Ureter (tissue), 1 donor: ENCODE measurements around the gene BICDL1. TPM values are rescaled to one million over a fixed set of nuclear protein-coding genes. Genes with fewer than 3 reads are reported as not detected.
A peak's percentile ranks its signal among the peaks of the same experiment; 100 is the strongest.

Source experiments
- DNase-seq: peaks from one replicate; pipeline ENCODE4 v3.0.0-alpha.2; 2020; ENCODE audit warnings: low spot score
- total RNA-seq: library from RNA; stranded (reverse); gene quantifications from one replicate; pipeline ENCODE4 v1.2.4, GENCODE V29; 2023
- donor health status: DM: yes; HTN: yes; CAD: no.

Gene BICDL1
- total RNA-seq, 1 donor from 2014 or later = 17.2 TPM

GRCh38 chr12:120100630-120101029 lies 111.6 kb downstream of the BICDL1 start:
- peak; percentile 74 for DNase-seq

DNA sequence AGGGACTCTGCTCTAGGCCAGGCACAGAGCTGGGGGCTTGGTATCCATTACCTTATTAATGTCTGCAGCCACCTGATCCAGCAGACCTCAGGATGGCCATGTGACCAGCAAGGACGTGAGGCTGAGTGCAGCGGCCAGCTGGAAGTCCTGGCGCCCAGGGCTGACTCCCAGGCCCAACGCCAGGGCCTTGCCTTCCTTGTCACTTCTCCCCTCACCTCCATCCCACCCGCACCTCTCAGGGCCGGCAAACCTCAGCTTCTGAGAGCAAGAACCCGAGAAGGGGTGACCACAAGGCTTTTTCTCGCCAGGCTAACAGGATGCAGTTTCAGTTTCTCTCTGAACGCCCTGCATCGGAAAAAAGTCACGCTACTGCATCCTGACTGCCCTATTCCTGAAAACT lies 112.1 kb downstream of the BICDL1 start:
- DNase-seq = no peak

- DNase-seq = peak; percentile 59
Measured at GRCh38 chr12:120101617-120102016, 112.6 kb downstream of the BICDL1 start.

DNA sequence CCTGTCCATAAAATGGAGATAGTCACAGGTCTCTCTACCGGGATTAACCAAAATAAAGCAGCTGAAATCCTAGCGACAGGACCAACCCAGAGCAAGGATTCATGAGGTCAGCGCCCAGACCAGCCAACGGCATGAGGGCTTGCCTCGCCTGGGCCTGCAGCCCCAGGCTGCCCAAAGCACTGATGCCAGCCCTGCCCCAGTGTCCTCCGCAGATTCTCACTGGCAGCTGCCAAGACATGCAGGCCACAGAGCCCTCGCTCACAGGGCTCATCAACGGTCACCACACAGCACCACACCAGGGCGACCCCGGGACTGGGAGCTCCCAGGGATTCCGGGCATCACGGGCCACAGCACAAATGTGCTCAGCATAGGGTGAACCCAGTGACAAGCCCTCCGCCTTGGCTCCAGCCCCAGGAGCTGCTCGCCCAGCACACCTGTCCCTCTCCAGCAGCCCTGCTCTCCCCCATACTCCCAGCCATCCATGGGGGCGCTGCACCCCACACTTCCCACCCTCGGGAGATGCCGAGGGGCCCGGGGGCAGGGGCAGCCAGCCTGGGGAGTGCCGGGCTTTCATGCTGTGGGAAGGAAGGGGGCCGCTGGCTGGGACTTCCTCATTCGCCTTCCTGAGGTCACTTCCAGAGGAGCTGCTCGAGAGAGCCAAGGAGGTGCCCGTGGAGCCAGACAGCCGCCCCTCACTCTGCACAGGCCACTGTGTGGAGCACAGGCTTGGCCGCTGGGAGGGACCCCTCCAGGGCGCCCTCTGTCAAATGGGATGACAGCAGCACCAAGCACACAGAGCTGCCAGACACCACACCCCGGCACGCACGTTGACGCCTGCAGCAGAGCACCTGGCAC lies 113.4 kb downstream of the BICDL1 start:
- no peak for DNase-seq

DNA sequence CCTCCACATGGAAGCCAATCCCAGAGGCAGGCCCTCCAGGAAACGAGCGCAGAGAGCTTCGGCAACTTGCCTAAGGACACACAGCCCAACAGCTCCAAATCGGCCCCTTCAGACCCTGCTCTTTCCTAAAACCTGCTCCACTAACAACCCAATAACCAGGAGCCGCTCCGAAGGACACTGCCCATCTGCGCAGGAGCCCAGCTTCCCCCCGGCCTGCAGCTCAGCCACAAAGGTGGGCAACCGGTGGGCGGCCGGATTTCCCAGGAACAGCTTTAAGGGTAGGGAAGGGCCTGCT lies 114.0 kb downstream of the BICDL1 start:
- no peak for DNase-seq

DNA sequence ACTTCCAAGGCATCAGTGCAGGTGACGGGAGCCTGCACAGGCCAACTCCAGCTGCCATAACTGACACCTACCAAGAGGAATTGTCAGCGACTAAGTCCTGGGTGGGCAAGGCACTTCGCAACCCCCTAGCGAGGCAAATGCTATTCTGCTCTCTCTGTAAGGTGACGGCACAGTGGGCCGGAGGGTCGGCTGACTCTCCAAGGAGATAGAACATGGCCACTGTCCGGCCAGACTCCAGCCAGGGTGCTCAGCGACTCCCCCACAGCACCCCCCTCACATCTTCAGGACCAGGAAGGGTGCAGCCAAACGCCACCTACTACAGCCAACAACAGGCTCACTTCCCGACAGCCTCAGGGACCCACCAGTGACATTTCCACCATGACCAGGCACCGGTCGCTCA lies 114.3 kb downstream of the BICDL1 start:
- no peak for DNase-seq

- DNase-seq = no peak
Measured at GRCh38 chr12:120106151-120106550, 117.1 kb downstream of the BICDL1 start.

DNA sequence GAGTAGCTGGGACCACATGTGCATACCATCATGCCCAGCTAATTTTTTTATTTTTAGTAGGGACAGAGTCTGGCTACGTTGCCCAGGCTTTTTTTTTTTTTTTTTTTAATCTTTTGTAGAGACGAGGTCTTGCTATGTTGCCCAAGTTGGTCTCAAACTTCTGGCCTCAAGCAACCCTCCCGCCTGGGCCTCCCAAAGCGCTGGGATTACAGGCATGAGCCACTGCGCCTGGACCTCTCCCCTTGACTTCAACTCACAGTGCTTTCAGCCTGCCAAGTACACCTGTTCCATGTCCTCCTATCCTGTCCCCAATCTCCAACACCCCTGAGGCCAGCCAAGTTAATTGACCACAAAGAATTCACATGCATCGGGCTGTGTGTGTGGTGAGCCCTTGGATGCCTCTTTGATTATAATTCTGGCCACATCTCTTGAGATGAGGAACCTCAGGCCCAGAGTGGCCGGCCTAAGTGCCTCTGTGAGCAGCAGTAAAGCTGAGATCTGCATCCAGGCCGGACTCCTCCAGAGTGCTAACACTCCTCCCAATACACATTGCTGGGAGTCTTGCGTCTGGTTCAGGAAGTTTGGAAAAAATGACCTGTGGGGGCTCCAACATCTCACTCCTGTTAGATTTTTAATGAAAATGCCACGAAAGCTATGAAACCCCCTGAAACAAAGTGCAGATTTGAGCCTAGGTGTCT lies 120.7 kb downstream of the BICDL1 start:
- no peak for DNase-seq

- peak; percentile 80 for DNase-seq
Measured at GRCh38 chr12:120110550-120111501, 121.8 kb downstream of the BICDL1 start.

DNA sequence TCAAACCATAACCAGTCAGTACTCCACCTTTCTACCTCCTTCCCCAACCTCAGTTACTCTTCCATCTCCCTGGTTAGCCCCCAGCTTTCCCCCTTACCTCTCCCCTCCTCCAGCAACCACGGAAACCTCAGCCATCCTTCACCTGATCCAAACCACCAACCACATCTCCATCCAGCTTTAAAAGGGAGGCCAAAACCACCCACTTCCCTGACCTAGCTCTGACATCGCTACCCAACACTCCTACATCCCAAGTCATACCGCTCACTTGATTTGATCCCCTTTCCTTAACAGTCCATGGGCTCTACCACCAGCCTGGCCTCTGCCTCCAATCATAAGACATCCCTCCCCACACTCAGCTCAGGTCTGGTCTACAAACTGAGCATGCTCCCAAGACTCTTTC lies 126.0 kb downstream of the BICDL1 start:
- DNase-seq = no peak

- no peak for DNase-seq
Measured at GRCh38 chr12:120115692-120116440, 126.8 kb downstream of the BICDL1 start.

GRCh38 chr12:120116441-120116791 lies 127.4 kb downstream of the BICDL1 start, which contains the start of gene RAB35:
Gene RAB35 (minus strand): TSS chr12:120116753. CDS start chr12:120116650, 103 bp downstream.
- no peak for DNase-seq

DNA sequence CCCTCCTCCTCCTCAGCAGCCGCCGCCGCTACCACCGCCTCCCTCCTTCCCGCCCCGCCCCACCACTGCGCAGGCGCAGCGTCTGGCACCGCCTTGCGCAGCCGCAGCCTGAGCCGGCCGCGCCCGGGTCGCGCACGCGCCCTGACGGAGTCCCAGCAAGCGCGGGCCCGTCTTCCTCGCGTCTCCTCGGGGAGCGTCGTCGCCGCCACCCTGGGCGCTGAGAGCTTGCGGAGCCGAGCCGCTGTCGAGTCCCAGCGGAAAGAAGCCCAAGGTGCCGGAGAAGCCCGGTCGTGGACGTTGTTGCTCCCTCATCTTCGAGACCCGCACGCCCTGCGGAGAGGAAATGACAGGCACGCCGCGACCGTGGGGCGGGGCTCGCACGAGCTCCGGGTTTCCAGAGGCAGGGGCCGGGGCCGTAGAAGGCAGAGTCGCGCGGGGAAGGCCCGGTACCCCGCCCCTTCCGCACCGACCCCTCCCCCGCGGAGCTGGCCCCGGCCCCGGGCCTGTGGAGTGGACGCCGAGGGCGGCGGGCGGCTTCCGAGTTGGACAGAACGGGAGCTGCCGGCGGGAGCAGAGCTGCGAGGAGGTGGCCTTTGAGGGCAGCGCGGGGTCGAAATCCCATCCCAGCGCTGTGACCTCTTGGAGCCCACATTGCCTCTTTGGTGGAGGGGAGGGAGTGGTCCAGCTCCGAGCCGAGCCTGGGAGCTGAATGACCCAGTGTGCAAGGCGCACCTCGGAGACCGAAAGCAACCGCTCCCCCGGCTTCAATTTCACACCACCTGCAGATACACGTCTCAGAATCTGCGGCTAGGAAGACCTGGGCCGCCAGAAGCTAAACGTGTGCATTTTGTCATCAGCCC lies 128.0 kb downstream of the BICDL1 start:
- DNase-seq = peak; percentile 97

DNA sequence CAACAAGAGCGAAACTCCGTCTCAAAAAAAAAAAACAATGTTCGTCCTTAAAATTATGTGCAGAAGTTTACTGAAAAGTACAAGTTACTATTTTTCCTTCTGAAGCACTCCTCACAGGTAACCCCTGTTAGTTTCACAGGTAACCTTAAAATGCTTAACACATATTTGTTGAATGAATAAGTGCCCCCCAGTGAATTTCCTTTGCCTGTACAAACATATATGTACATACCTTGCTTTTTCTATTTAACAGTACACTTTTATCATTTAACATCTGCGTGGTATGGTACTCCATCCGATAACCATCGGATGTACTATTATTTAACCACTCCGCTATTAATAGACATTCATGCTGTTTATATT lies 128.9 kb downstream of the BICDL1 start:
- DNase-seq = no peak

- DNase-seq = no peak
Measured at GRCh38 chr12:120118321-120119061, 129.5 kb downstream of the BICDL1 start.

GRCh38 chr12:120119271-120119973 lies 130.4 kb downstream of the BICDL1 start:
- DNase-seq = no peak

DNA sequence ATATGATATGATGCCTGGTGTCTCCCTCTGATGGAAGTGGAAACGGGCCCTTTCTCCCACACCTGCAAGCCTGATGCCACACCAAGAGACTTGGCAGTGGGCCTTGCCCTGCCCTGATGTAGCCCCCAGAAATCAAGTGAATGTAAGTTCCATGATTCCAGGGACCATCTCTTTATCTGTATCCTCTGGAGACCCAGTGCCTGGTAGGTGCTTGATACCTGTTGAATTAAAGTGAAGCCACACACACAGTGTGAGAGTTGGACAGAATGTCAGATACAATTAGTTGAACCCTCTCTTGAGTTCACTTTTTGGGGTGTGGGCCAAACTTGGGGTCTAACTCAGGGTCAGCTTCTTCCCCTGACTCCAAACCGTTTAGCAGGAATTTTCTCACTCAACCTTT lies 132.3 kb downstream of the BICDL1 start:
- DNase-seq = no peak

DNA sequence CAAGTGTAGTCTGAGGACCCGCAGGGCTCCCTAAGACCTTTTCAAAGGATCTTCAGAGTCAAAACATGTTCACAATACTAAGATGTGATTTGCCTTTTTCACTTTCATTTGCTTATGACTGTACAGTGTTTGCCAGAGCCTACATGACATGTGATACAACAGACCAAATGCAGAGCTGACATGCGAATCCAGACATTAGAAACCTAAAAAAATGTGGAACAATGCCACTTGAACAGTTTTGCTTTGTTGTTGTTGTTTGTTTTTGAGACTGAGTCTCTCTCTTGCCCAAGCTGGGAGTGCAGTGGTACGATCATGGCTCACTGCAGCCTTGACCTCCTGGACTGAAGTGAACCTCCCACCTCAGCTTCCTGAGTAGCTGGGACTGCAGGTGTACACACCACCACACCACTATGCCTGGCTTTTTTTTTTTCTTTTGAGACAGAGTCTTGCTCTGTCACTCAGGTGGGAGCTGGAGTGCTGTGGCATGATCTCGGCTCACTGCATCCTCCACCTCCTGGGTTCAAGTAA lies 132.8 kb downstream of the BICDL1 start:
- DNase-seq = no peak

DNA sequence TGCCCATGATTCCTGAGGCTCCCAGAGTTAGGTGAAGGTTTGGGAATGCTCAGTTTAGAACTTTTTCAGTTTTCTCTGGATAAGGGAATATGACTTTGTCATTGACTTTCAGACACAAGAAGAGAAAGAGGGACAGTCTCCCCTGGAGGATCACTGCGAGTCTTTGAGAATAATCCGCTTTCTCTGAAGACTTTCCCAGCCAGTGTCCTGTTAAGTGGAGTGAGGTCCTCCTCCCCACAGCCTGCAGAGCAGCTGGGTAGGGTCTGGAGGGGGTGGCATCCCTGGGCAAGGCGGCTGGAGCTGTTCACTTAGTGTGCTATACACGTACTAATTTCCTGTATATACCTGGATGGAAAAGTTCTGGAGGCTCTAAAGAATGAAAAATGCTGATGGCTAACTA lies 136.0 kb downstream of the BICDL1 start:
- no peak for DNase-seq
